Measurements from ENCODE around the gene HEBP2. TPM values are rescaled to one million over a fixed set of nuclear protein-coding genes. Genes with fewer than 3 reads are reported as not detected.
A peak's percentile ranks its signal among the peaks of the same experiment; 100 is the strongest.

The HEBP2 gene
- total and polyA plus RNA-seq, 2 of the 4 experiments (the other 2 are of a cell fraction) = 3.9 to 6.1 TPM

GRCh38 chr6:138404666-138405337 is 779 bp downstream of the HEBP2 start:
- 0% methylated on average over 8 of the region's 35 CpGs; no CpG with 5 or more reads in 1 of the 2 experiments for WGBS, 2 experiments (ENCODE audit: extremely low coverage in 2 of 2, insufficient read length in 1 of 2)
- Histone ChIP-seq H3K4me3 (ENCODE audit: insufficient read depth, low read depth, low read length) (peak overlapping the region; percentile 79), H3K4me2 (ENCODE audit: low read depth, low read length) (peak overlapping the region; percentile 74), H2AK9ac (replicated peaks; ENCODE audit: low read depth, low read length, poor library complexity) (peak overlapping the region; percentile 59), H3K18ac (ENCODE audit: low read depth, low read length) (0 out of 2 replicates have a peak overlapping the region, but pooled peaks have one; percentile 4), H3K9me3 (ENCODE audit: control insufficient read depth, insufficient read depth, low read length) (no peaks in the 10 kb centered on the region), H3K23ac (ENCODE audit: low read depth, low read length) (peak overlapping the region; percentile 82), H2BK20ac (ENCODE audit: low read depth, low read length) (no peak overlapping the region), H4K20me1 (ENCODE audit: insufficient read depth, low read length) (no peaks in the 10 kb centered on the region), H3K36me3 (ENCODE audit: control insufficient read depth, insufficient read depth, low read length) (peaks cover 23% of the 10 kb centered on the region), H3K27ac (ENCODE audit: insufficient read depth, low read length) (peak overlapping the region; percentile 64), H2BK5ac (ENCODE audit: low read depth, low read length, poor library complexity, severe bottlenecking) (no peak overlapping the region), H3K4ac (ENCODE audit: low read depth, low read length) (peak overlapping the region; percentile 75), H3K27me3 (ENCODE audit: control insufficient read depth, insufficient read depth, low read length) (no peaks in the 10 kb centered on the region), H3K4me1 (ENCODE audit: control insufficient read depth, insufficient read depth, low read length) (peaks cover 5% of the 10 kb centered on the region), H2BK15ac (ENCODE audit: low read depth, low read length) (no peak overlapping the region), H2AK5ac (ENCODE audit: low read depth, low read length) (peak overlapping the region; percentile 34; the same call in 1 of the 2 replicates), H4K91ac (ENCODE audit: insufficient read depth, low read depth, low read length) (peak overlapping the region; percentile 17), H4K8ac (ENCODE audit: low read depth in 2 of 2, low read length in 2 of 2) (peak overlapping the region; percentile 79 to 84), H2AFZ (replicated peaks; ENCODE audit: low read length, poor library complexity) (peak overlapping the region; percentile 99), H3K14ac (replicated peaks; ENCODE audit: low read depth, low read length) (peak overlapping the region; percentile 75), H3K9me1 (ENCODE audit: insufficient read depth, low read length) (peaks cover 12% of the 10 kb centered on the region), H4K5ac (ENCODE audit: low read depth, low read length) (peak overlapping the region; percentile 46; the same call in 1 of the 2 replicates), H3K56ac (ENCODE audit: extremely low read depth, insufficient read depth, low read length) (peak overlapping the region; percentile 61; the same call in 1 of the 2 replicates), H2BK120ac (ENCODE audit: low read depth, low read length) (peak overlapping the region; percentile 49), H3K79me1 (ENCODE audit: low read depth in 1 of 2, low read length in 2 of 2) (peaks cover 22 to 35% of the 10 kb centered on the region in 2 experiments), H3K9ac (ENCODE audit: low read depth, low read length) (peak overlapping the region; percentile 86)
- dilution Hi-C loops (cut with HindIII; ENCODE audit: low sequenced_read_pairs, unreplicated experiment) = no loop called here
- DNase-seq (no peak), ATAC-seq (ENCODE audit: low read depth) (peak; percentile 38)
- ChIA-PET CTCF (interaction anchor here (0.6 to 1.2 kb wide), 5 partner anchors 22 to 586 kb away, joined by 3 to 5 read pairs (median 3); no protein-coding TSS in a partner anchor), POLR2A (ENCODE audit: unreplicated experiment) (interaction anchor here (0.5 kb wide), 1 partner anchor 184 kb away, joined by 3 read pairs; no protein-coding TSS in a partner anchor)
- intact Hi-C loops (cut with micrococcal nuclease) = loop anchor here (2.0 to 5.0 kb wide), 2 partner anchors 288 to 403 kb away; no protein-coding TSS in a partner anchor
- TF ChIP-seq CHD1 (IDR thresholded peaks at IDR 0.05; ENCODE audit: low read depth, low read length) = no peak
- TF ChIP-seq MXI1 (IDR thresholded peaks at IDR 0.05; ENCODE audit: borderline replicate concordance, low read depth, low read length) = peak; percentile 9; the same call in 1 of the 2 replicates
- TSS peak; percentile 59 for BruUV-seq (replicated peaks)
- in situ Hi-C loops (cut with MboI; ENCODE audit: low sequenced_read_pairs) = loop anchor here (25.0 kb wide), 1 partner anchor 568 kb away; no protein-coding TSS in a partner anchor
